Caco-2 (cell line): Measurements from ENCODE around the gene SLC4A4. TPM values are rescaled to one million over a fixed set of nuclear protein-coding genes. Genes with fewer than 3 reads are reported as not detected.

ENCODE experiments used
- BruUV-seq: library from RNA; stranded (reverse); fragments of 400-500 nt; replicated peaks from 2 replicates; lab custom pipeline; 2021; lab: Mats Ljungman, UMichigan
- CTCF ChIA-PET: fragments of 300-600 bp; sonication (Branson Sonifier 250); formaldehyde crosslinking; loops from one replicate; lab custom pipeline; 2022; ENCODE audit warnings: antibody characterized with exemption; lab: Charles Lee
- POLR2A ChIA-PET: fragments of 300-600 bp; sonication (Branson Sonifier 250); formaldehyde crosslinking; loops from one replicate; lab custom pipeline; 2022; ENCODE audit warnings: antibody characterized with exemption; lab: Charles Lee
- DNase-seq, 2 experiments: peaks; one replicate each; pipeline versions ENCODE4 v3.0.0 to v3.0.0-alpha.2; 2020 to 2022
- H3K27me3 ChIP-seq: replicated peaks from 2 replicates; pipeline ENCODE4 v1.6.0; 2011; ENCODE audit warnings: low read length; ENCODE audit not compliant: control insufficient read depth, insufficient read depth
- H3K36me3 ChIP-seq: 2 replicates; pipeline ENCODE4 v1.5.1; 2011; ENCODE audit warnings: low read length; ENCODE audit not compliant: control insufficient read depth, insufficient read depth
- H3K4me1 ChIP-seq: fragments of 250-450 bp; sonication (Bioruptor Pico); 2 replicates; pipeline ENCODE4 v1.5.1; 2020; ENCODE audit warnings: mild to moderate bottlenecking
- H3K4me3 ChIP-seq: 2 replicates; pipeline ENCODE4 v1.5.1; 2011; ENCODE audit warnings: low read depth, mild to moderate bottlenecking, control low read depth, low read length
- H3K9me3 ChIP-seq: fragments of 250-450 bp; sonication (Bioruptor Pico); 2 replicates; pipeline ENCODE4 v1.5.1; 2020; ENCODE audit warnings: mild to moderate bottlenecking, moderate library complexity
- H3K27ac Mint-ChIP-seq: one replicate; pipeline ENCODE4 v1.8.0; 2022; ENCODE audit warnings: mixed read lengths; ENCODE audit not compliant: unreplicated experiment
- H3K27me3 Mint-ChIP-seq: one replicate; pipeline ENCODE4 v1.8.0; 2022; ENCODE audit warnings: mixed read lengths; ENCODE audit not compliant: insufficient read depth, unreplicated experiment
- H3K36me3 Mint-ChIP-seq: one replicate; pipeline ENCODE4 v1.8.0; 2022; ENCODE audit warnings: mild to moderate bottlenecking, mixed read lengths; ENCODE audit not compliant: insufficient read depth, unreplicated experiment
- H3K4me1 Mint-ChIP-seq: one replicate; pipeline ENCODE4 v1.8.0; 2022; ENCODE audit warnings: low read depth, mixed read lengths; ENCODE audit not compliant: unreplicated experiment
- H3K4me3 Mint-ChIP-seq: one replicate; pipeline ENCODE4 v1.8.0; 2022; ENCODE audit warnings: mild to moderate bottlenecking, moderate library complexity, mixed read lengths; ENCODE audit not compliant: unreplicated experiment
- H3K9me3 Mint-ChIP-seq: one replicate; pipeline ENCODE4 v1.8.0; 2022; ENCODE audit warnings: mixed read lengths; ENCODE audit not compliant: unreplicated experiment
- CTCF ChIP-seq, 2 experiments: fragments of 200-600 bp in 1 of 2; IDR thresholded peaks; 1 replicate in 1 of 2; 2 replicates in 1 of 2; pipeline versions ENCODE4 v1.5.1 to v1.8.0; 2011 to 2022; ENCODE audit warnings: antibody characterized with exemption in 1 of 2, control low read depth in 1 of 2, inconsistent platforms in 1 of 2, low read depth in 1 of 2, low read length in 1 of 2, mild to moderate bottlenecking in 1 of 2, moderate library complexity in 1 of 2; ENCODE audit not compliant: insufficient read depth in 1 of 2, severe bottlenecking in 1 of 2, unreplicated experiment in 1 of 2
- intact Hi-C: fragments of 100-400 bp; cut with micrococcal nuclease; formaldehyde crosslinking; loops from one replicate; pipeline ENCODE4 v1.10.0; 2022; ENCODE audit not compliant: unreplicated experiment
- total RNA-seq: library from RNA; stranded (reverse); gene quantifications from 2 replicates; pipeline ENCODE4 v1.2.3, GENCODE V29; 2022

Gene SLC4A4
- total RNA-seq, 1 experiment from 2014 or later: 0.29 TPM

GRCh38 chr4:71389149-71389827 lies 50.5 kb downstream of the SLC4A4 start:
- peak overlapping the region; percentile 54 for H3K27ac Mint-ChIP-seq
- peak in 1 of 2 experiments; percentile 1 for DNase-seq
- no TSS peak for BruUV-seq
- H3K4me3 Mint-ChIP-seq: peak overlapping the region; percentile 27
- TF ChIP-seq CTCF (IDR thresholded peaks at IDR 0.05; ENCODE audit: insufficient read depth in 1 of 2, low read depth in 1 of 2, low read length in 1 of 2, severe bottlenecking in 1 of 2, unreplicated experiment in 1 of 2): no peak
- H3K4me1 Mint-ChIP-seq: peaks cover 12% of the 10 kb centered on the region
- no peaks in the 10 kb centered on the region for H3K36me3 Mint-ChIP-seq
- peaks cover 23% of the 10 kb centered on the region for H3K4me1 ChIP-seq
- no peaks in the 10 kb centered on the region for H3K27me3 ChIP-seq
- ChIA-PET CTCF (no interaction called here), POLR2A (no interaction called here)
- H3K9me3 ChIP-seq: no peaks in the 10 kb centered on the region
- H3K4me3 ChIP-seq: no peak overlapping the region
- intact Hi-C loops: no loop called here
- H3K27me3 Mint-ChIP-seq: no peaks in the 10 kb centered on the region
- H3K9me3 Mint-ChIP-seq: no peaks in the 10 kb centered on the region
- H3K36me3 ChIP-seq: no peaks in the 10 kb centered on the region

DNA sequence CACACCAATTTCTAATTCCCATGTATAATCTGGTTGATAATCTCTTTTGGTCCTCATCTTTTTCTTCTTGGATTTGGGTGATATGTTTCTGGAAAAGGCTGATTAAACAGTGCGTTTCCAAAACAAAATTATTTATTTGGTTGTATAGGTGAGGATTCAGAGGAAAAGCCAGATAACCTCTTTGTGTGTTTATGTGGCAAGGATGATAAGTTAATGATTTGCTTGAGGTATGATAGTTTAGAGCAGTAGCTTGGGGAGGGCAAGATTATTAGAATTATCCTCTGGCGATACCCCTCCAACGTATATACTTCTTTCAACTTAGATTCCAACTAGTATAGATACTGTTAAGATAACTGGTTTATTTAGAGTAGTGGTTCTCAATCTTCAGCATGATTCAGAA lies 53.3 kb downstream of the SLC4A4 start:
- TF ChIP-seq CTCF (IDR thresholded peaks at IDR 0.05; ENCODE audit: insufficient read depth in 1 of 2, low read depth in 1 of 2, low read length in 1 of 2, severe bottlenecking in 1 of 2, unreplicated experiment in 1 of 2): no peak
- Histone ChIP-seq H3K4me1 (peaks cover 23% of the 10 kb centered on the region), H3K36me3 (no peaks in the 10 kb centered on the region), H3K27me3 (no peaks in the 10 kb centered on the region), H3K4me3 (no peak overlapping the region), H3K9me3 (no peaks in the 10 kb centered on the region)
- POLR2A ChIA-PET: no interaction called here
- no peak for DNase-seq
- BruUV-seq: no TSS peak
- intact Hi-C loops: no loop called here
- Mint-ChIP-seq H3K27ac (no peak overlapping the region), H3K4me3 (no peak overlapping the region), H3K36me3 (no peaks in the 10 kb centered on the region), H3K9me3 (no peaks in the 10 kb centered on the region), H3K27me3 (no peaks in the 10 kb centered on the region), H3K4me1 (peaks cover 12% of the 10 kb centered on the region)
- CTCF ChIA-PET: no interaction called here

GRCh38 chr4:71396382-71396781 lies 57.6 kb downstream of the SLC4A4 start:
- intact Hi-C loops: no loop called here
- no peaks in the 10 kb centered on the region for H3K9me3 Mint-ChIP-seq
- no TSS peak for BruUV-seq
- no peak overlapping the region for H3K27ac Mint-ChIP-seq
- no peak overlapping the region for H3K4me3 ChIP-seq
- ChIA-PET POLR2A (no interaction called here), CTCF (no interaction called here)
- no peaks in the 10 kb centered on the region for H3K9me3 ChIP-seq
- H3K36me3 ChIP-seq: no peaks in the 10 kb centered on the region
- no peaks in the 10 kb centered on the region for H3K27me3 ChIP-seq
- no peaks in the 10 kb centered on the region for H3K36me3 Mint-ChIP-seq
- H3K4me1 Mint-ChIP-seq: no peaks in the 10 kb centered on the region
- H3K4me3 Mint-ChIP-seq: no peak overlapping the region
- H3K4me1 ChIP-seq: no peaks in the 10 kb centered on the region
- TF ChIP-seq CTCF (IDR thresholded peaks at IDR 0.05; ENCODE audit: insufficient read depth in 1 of 2, low read depth in 1 of 2, low read length in 1 of 2, severe bottlenecking in 1 of 2, unreplicated experiment in 1 of 2): no peak
- H3K27me3 Mint-ChIP-seq: no peaks in the 10 kb centered on the region
- DNase-seq: no peak
